GM18858 (cell line): ENCODE results near the gene SNRNP70.
"Not testable (repeated sequence)": the region's sequence is repeated elsewhere in the genome, so short reads cannot be mapped to it uniquely, and the experiment has no call there.

Source experiments
- ATAC-seq: cut with Tn5 transposase; IDR thresholded peaks from one replicate; pipeline ENCODE4 v1.9.1; 2021; ENCODE audit not compliant: unreplicated experiment

The SNRNP70 gene

GRCh38 chr19:49118565-49119410 is 33.5 kb downstream of the SNRNP70 start, which contains the start of gene C19orf73:
Gene C19orf73 (minus strand): TSS chr19:49119143. CDS start chr19:49119022, 121 bp downstream.
- peak; percentile 61 for ATAC-seq

GRCh38 chr19:49119411-49120324 is 34.4 kb downstream of the SNRNP70 start, which contains the start of gene PPFIA3:
Gene PPFIA3 (plus strand): TSS chr19:49119544. CDS start chr19:49127874, 8,330 bp downstream.
- ATAC-seq: no peak

- ATAC-seq: no peak
Measured at GRCh38 chr19:49120325-49120683, 35.1 kb downstream of the SNRNP70 start.

- ATAC-seq: no peak
Measured at GRCh38 chr19:49120868-49121267, 35.6 kb downstream of the SNRNP70 start.

- not testable (repeated sequence) for ATAC-seq
Measured at GRCh38 chr19:49121841-49122240, 36.6 kb downstream of the SNRNP70 start.

- ATAC-seq: not testable (repeated sequence)
Measured at GRCh38 chr19:49123285-49123684, 38.0 kb downstream of the SNRNP70 start.

GRCh38 chr19:49125025-49125731 is 39.9 kb downstream of the SNRNP70 start:
- ATAC-seq: no peak

- ATAC-seq: no peak
Measured at GRCh38 chr19:49126575-49126974, 41.3 kb downstream of the SNRNP70 start.

GRCh38 chr19:49127225-49127624 is 42.0 kb downstream of the SNRNP70 start:
- not testable (repeated sequence) for ATAC-seq

- ATAC-seq: peak; percentile 63
Measured at GRCh38 chr19:49127674-49128544, 42.7 kb downstream of the SNRNP70 start.

- ATAC-seq: no peak
Measured at GRCh38 chr19:49128545-49129237, 43.4 kb downstream of the SNRNP70 start.

- no peak for ATAC-seq
Measured at GRCh38 chr19:49129238-49129583, 44.0 kb downstream of the SNRNP70 start.

GRCh38 chr19:49130325-49130724 is 45.1 kb downstream of the SNRNP70 start:
- ATAC-seq: no peak

- ATAC-seq: no peak
Measured at GRCh38 chr19:49132974-49133609, 47.8 kb downstream of the SNRNP70 start.

GRCh38 chr19:49133621-49134454 is 48.6 kb downstream of the SNRNP70 start:
- no peak for ATAC-seq

- no peak for ATAC-seq
Measured at GRCh38 chr19:49135686-49136085, 50.4 kb downstream of the SNRNP70 start.

GRCh38 chr19:49136771-49137171 is 51.5 kb downstream of the SNRNP70 start:
- ATAC-seq: no peak

- ATAC-seq: no peak
Measured at GRCh38 chr19:49140951-49141350, 55.7 kb downstream of the SNRNP70 start.
